ENCODE measurements around the gene ZMYND11. TPM values are rescaled to one million over a fixed set of nuclear protein-coding genes. Genes with fewer than 3 reads are reported as not detected.

ZMYND11 gene
- total and polyA plus RNA-seq, 2 of the 8 experiments (the other 6 are each of a cell fraction or from before 2014, with no cell fraction given) = 7.5 to 26.6 TPM

- H3K27me3 ChIP-seq (replicated peaks in 1 of 4; ENCODE audit: control insufficient read depth in 3 of 4, extremely low read depth in 1 of 4, insufficient read depth in 3 of 4, low read length in 3 of 4) = no peaks in the 10 kb centered on the region
- H2BK120ac ChIP-seq (replicated peaks; ENCODE audit: low read depth, low read length) = no peak overlapping the region
- no peak overlapping the region for H2AK5ac ChIP-seq (ENCODE audit: low read depth, low read length)
- H3K9ac ChIP-seq (replicated peaks in 1 of 4; ENCODE audit: extremely low read depth in 1 of 4, low read depth in 3 of 4, low read length in 3 of 4) = no peak overlapping the region
- no peaks in the 10 kb centered on the region for H3K23me2 ChIP-seq (ENCODE audit: low read depth, low read length)
- no peaks in the 10 kb centered on the region for H3K9me3 ChIP-seq (ENCODE audit: insufficient read depth in 2 of 2, low read depth in 1 of 2, low read length in 1 of 2)
- no peak overlapping the region for H3K4ac ChIP-seq (replicated peaks; ENCODE audit: insufficient read length, low read depth, low read length)
- POLR2A ChIA-PET (ENCODE audit: partially characterized antibody) = no interaction called here
- H3K36me3 ChIP-seq (ENCODE audit: control insufficient read depth in 2 of 4, insufficient read depth in 4 of 4, low read length in 3 of 4) = no peaks in the 10 kb centered on the region
- H2BK20ac ChIP-seq (ENCODE audit: low read length) = no peak overlapping the region
- no peak overlapping the region for H3K4me2 ChIP-seq (ENCODE audit: insufficient read depth in 1 of 2, low read depth in 2 of 2, low read length in 2 of 2)
- H4K91ac ChIP-seq (replicated peaks; ENCODE audit: insufficient read length, low read length) = no peak overlapping the region
- WGBS, 2 experiments (ENCODE audit: extremely low coverage in 1 of 2, insufficient coverage in 1 of 2, insufficient read length in 1 of 2, insufficient replicate concordance in 2 of 2, low coverage in 1 of 2, low lambda C conversion rate in 2 of 2, missing lambda C conversion rate in 1 of 2) = 97% methylated on average over 5 of the region's 5 CpGs; no CpG with 5 or more reads in 1 of the 2 experiments
- H3K56ac ChIP-seq (replicated peaks; ENCODE audit: insufficient read length, low read depth, low read length) = no peak overlapping the region
- H2BK12ac ChIP-seq (ENCODE audit: low read depth, low read length) = no peak overlapping the region
- H2AFZ ChIP-seq (ENCODE audit: low read length) = no peak overlapping the region
- no peaks in the 10 kb centered on the region for H3K79me2 ChIP-seq (ENCODE audit: control insufficient read depth in 1 of 2, insufficient read depth in 2 of 2, low read length in 2 of 2)
- H3K4me1 ChIP-seq (replicated peaks in 1 of 4; ENCODE audit: control insufficient read depth in 3 of 4, insufficient read depth in 4 of 4, low read length in 3 of 4) = peaks cover 0 to 4% (median 3%) of the 10 kb centered on the region in 4 experiments; a peak in 2 of 7 replicates
- no peaks in the 10 kb centered on the region for H3K79me1 ChIP-seq (ENCODE audit: low read depth, low read length)
- H3K23ac ChIP-seq (ENCODE audit: insufficient read length) = no peak overlapping the region
- CTCF ChIA-PET (ENCODE audit: partially characterized antibody) = interaction anchor here (0.6 kb wide), 1 partner anchor 725 kb away, joined by 3 read pairs; no protein-coding TSS in a partner anchor
- H3K27ac ChIP-seq (ENCODE audit: low read depth, low read length) = no peak overlapping the region
- no peak overlapping the region for H4K8ac ChIP-seq (ENCODE audit: extremely low read depth, insufficient read depth, low read length)
- no peaks in the 10 kb centered on the region for H4K20me1 ChIP-seq (replicated peaks in 1 of 2; ENCODE audit: control insufficient read depth in 1 of 2, insufficient read depth in 2 of 2, low read length in 2 of 2)
- H4K5ac ChIP-seq (ENCODE audit: insufficient read length, low read depth, low read length) = no peak overlapping the region
- H2BK5ac ChIP-seq (ENCODE audit: low read depth, low read length) = no peak overlapping the region
- no peak overlapping the region for H3K18ac ChIP-seq (ENCODE audit: extremely low read depth, low read length)
- no peak for FAIRE-seq
- H3K14ac ChIP-seq (ENCODE audit: insufficient read length) = no peak overlapping the region
- DNase-seq (ENCODE audit: low read depth in 1 of 2, low spot score in 2 of 2) = no peak
- H2BK15ac ChIP-seq (ENCODE audit: low read length) = no peak overlapping the region
- TF ChIP-seq SIN3A (conservative IDR thresholded peaks at IDR 0.05 in 1 of 2, IDR thresholded peaks at IDR 0.05 in 1 of 2; ENCODE audit: low read depth in 1 of 2, low read length in 2 of 2) = no peak
- TF ChIP-seq KDM1A (IDR thresholded peaks at IDR 0.05; ENCODE audit: borderline replicate concordance, low read length) = no peak
- no peak for TF ChIP-seq SP1 (IDR thresholded peaks at IDR 0.05; ENCODE audit: low read depth, low read length)
- TF ChIP-seq FOSL1 (IDR thresholded peaks at IDR 0.05; ENCODE audit: insufficient read depth, low read depth, low read length) = no peak
- TF ChIP-seq JUN (IDR thresholded peaks at IDR 0.05; ENCODE audit: low read depth, low read length) = no peak
- no peak for TF ChIP-seq PHF8 (conservative IDR thresholded peaks at IDR 0.05; ENCODE audit: low read depth, low read length)
- TF ChIP-seq YY1 (IDR thresholded peaks at IDR 0.05; ENCODE audit: low read depth, low read length) = no peak
- TF ChIP-seq POLR2AphosphoS5 (IDR thresholded peaks at IDR 0.05; ENCODE audit: low read depth, low read length) = no peak
- TF ChIP-seq CTBP2 (IDR thresholded peaks at IDR 0.05; ENCODE audit: borderline replicate concordance, insufficient read depth, insufficient read length, low read length) = no peak
- no peak for TF ChIP-seq RFX5 (IDR thresholded peaks at IDR 0.05; ENCODE audit: borderline replicate concordance, low read depth, low read length)
- no peak overlapping the region for H3K4me3 ChIP-seq (ENCODE audit: extremely low read depth in 1 of 4, insufficient read depth in 2 of 4, low read depth in 3 of 4, low read length in 4 of 4)
Observed at GRCh38 chr10:194281-194680, 59.0 kb downstream of the ZMYND11 start.
